ENCODE measurements around the gene TEAD3.

The TEAD3 gene

GRCh38 chr6:35514587-35514986 is 17.7 kb upstream of the TEAD3 start:
- no peak for DNase-seq (ENCODE audit: low read depth in 1 of 2, low spot score in 1 of 2)

GRCh38 chr6:35512740-35513139 is 15.9 kb upstream of the TEAD3 start, which contains the start of gene TULP1:
Gene TULP1 (minus strand): TSS chr6:35512896. CDS start chr6:35512858, 38 bp downstream.
- DNase-seq (ENCODE audit: low read depth in 1 of 2, low spot score in 1 of 2) = no peak

GRCh38 chr6:35512006-35512405 is 15.1 kb upstream of the TEAD3 start:
- DNase-seq (ENCODE audit: low read depth in 1 of 2, low spot score in 1 of 2) = no peak

- no peak for DNase-seq (ENCODE audit: low read depth in 1 of 2, low spot score in 1 of 2)
Observed at GRCh38 chr6:35511562-35511941, 14.7 kb upstream of the TEAD3 start.

- DNase-seq (ENCODE audit: low read depth in 1 of 2, low spot score in 1 of 2) = no peak
Observed at GRCh38 chr6:35510916-35511561, 14.2 kb upstream of the TEAD3 start.

GRCh38 chr6:35508542-35508941 is 11.7 kb upstream of the TEAD3 start:
- no peak for DNase-seq (ENCODE audit: low read depth in 1 of 2, low spot score in 1 of 2)

GRCh38 chr6:35508027-35508426 is 11.1 kb upstream of the TEAD3 start:
- DNase-seq (ENCODE audit: low read depth in 1 of 2, low spot score in 1 of 2) = no peak

- no peak for DNase-seq (ENCODE audit: low read depth in 1 of 2, low spot score in 1 of 2)
Observed at GRCh38 chr6:35507221-35507620, 10.3 kb upstream of the TEAD3 start.

GRCh38 chr6:35506536-35506935 is 9.7 kb upstream of the TEAD3 start:
- no peak for DNase-seq (ENCODE audit: low read depth in 1 of 2, low spot score in 1 of 2)

GRCh38 chr6:35505999-35506412 is 9.1 kb upstream of the TEAD3 start:
- DNase-seq (ENCODE audit: low read depth in 1 of 2, low spot score in 1 of 2) = no peak

- no peak for DNase-seq (ENCODE audit: low read depth in 1 of 2, low spot score in 1 of 2)
Observed at GRCh38 chr6:35503534-35503933, 6.7 kb upstream of the TEAD3 start.

GRCh38 chr6:35501784-35502183 is 4.9 kb upstream of the TEAD3 start:
- DNase-seq (ENCODE audit: low read depth in 1 of 2, low spot score in 1 of 2) = no peak

GRCh38 chr6:35500782-35501181 is 3.9 kb upstream of the TEAD3 start:
- no peak for DNase-seq (ENCODE audit: low read depth in 1 of 2, low spot score in 1 of 2)

GRCh38 chr6:35499372-35499771 is 2.5 kb upstream of the TEAD3 start:
- DNase-seq (ENCODE audit: low read depth in 1 of 2, low spot score in 1 of 2) = no peak

GRCh38 chr6:35498422-35499067 is 1.7 kb upstream of the TEAD3 start:
- DNase-seq (ENCODE audit: low read depth in 1 of 2, low spot score in 1 of 2) = no peak

- DNase-seq (ENCODE audit: low read depth in 1 of 2, low spot score in 1 of 2) = peak in 1 of 2 donors; percentile 28
Observed at GRCh38 chr6:35497571-35498421, 917 bp upstream of the TEAD3 start.

GRCh38 chr6:35496036-35496840 is 641 bp downstream of the TEAD3 start:
- DNase-seq (ENCODE audit: low read depth in 1 of 2, low spot score in 1 of 2) = no peak

- no peak for DNase-seq (ENCODE audit: low read depth in 1 of 2, low spot score in 1 of 2)
Observed at GRCh38 chr6:35495258-35496035, 1.4 kb downstream of the TEAD3 start.

- no peak for DNase-seq (ENCODE audit: low read depth in 1 of 2, low spot score in 1 of 2)
Observed at GRCh38 chr6:35494161-35494563, 2.7 kb downstream of the TEAD3 start.

GRCh38 chr6:35493307-35493983 is 3.4 kb downstream of the TEAD3 start:
- DNase-seq (ENCODE audit: low read depth in 1 of 2, low spot score in 1 of 2) = no peak
